AG04450 (cell line): ENCODE measurements around the gene CCDC184. TPM values are rescaled to one million over a fixed set of nuclear protein-coding genes. Genes with fewer than 3 reads are reported as not detected.

ENCODE experiments used
- CTCF ChIA-PET: fragments of 300-600, 350-600 bp; formaldehyde crosslinking; extraction: SDS; loops from one replicate; lab custom pipeline; 2022; ENCODE audit warnings: antibody characterized with exemption, inconsistent platforms; lab: Charles Lee
- POLR2A ChIA-PET: fragments of 350-600 bp; formaldehyde crosslinking; extraction: SDS; loops from one replicate; lab custom pipeline; 2021; ENCODE audit warnings: antibody characterized with exemption, inconsistent platforms; lab: Yijun Ruan, JAX
- DNase-seq: peaks from one replicate; pipeline ENCODE4 v3.0.0-alpha.2; 2011; ENCODE audit warnings: low read depth, low spot score
- H3K27ac ChIP-seq: one replicate; pipeline ENCODE4 v1.5.1; 2012; ENCODE audit warnings: low read depth, low read length, control low read depth
- H3K27me3 ChIP-seq: one replicate; pipeline ENCODE4 v1.6.0; 2012; ENCODE audit warnings: low read length; ENCODE audit not compliant: control insufficient read depth, insufficient read depth
- H3K4me3 ChIP-seq: 2 replicates; pipeline ENCODE4 v1.5.1; 2011; ENCODE audit warnings: mild to moderate bottlenecking, low read depth, low read length, control low read depth
- H3K9me3 ChIP-seq: 2 replicates; pipeline ENCODE4 v1.5.1; 2012; ENCODE audit warnings: low read length; ENCODE audit not compliant: control insufficient read depth, insufficient read depth
- CTCF ChIP-seq: IDR thresholded peaks from 2 replicates; pipeline ENCODE4 v1.5.1; 2011; ENCODE audit warnings: low read depth, low read length, control low read depth, inconsistent platforms
- polyA minus RNA-seq: library from RNA; depleted of rRNA, polyadenylated mRNA; stranded (reverse); fragments of >200 nt; gene quantifications from 2 replicates; pipeline ENCODE4 v1.2.3, GENCODE V29; 2011; rRNA and poly(A)+ RNA removed
- polyA plus RNA-seq: library from polyadenylated mRNA; depleted of rRNA; stranded (reverse); fragments of >200 nt; gene quantifications from 2 replicates; pipeline ENCODE4 v1.2.3, GENCODE V29; 2011; rRNA removed

Gene CCDC184
- polyA plus RNA-seq, result 0.24 and 0.32 TPM in 2 replicates
- 0.28 and 0.35 TPM in 2 replicates for polyA minus RNA-seq

- H3K4me3 ChIP-seq, result peak within 1 kb of the TSS; percentile 76
- DNase-seq, result no peak
- H3K27me3 ChIP-seq, result peaks cover 59% of the 10 kb centered on the region
- TF ChIP-seq CTCF, result peak; percentile 44
- ChIA-PET POLR2A (interaction anchor here (0.7 to 1.3 kb wide), 2 partner anchors 11 to 16 kb away, joined by 3 read pairs; no protein-coding TSS in a partner anchor), CTCF (interaction anchor here (0.6 to 1.4 kb wide), 8 partner anchors 10 to 435 kb away, joined by 3 to 8 read pairs (median 4); partner anchors contain the start of gene ASB8)
- no peak within 1 kb of the TSS for H3K27ac ChIP-seq
- peaks cover 5% of the 10 kb centered on the region; the same call in 1 of the 2 replicates for H3K9me3 ChIP-seq
These were observed at the start of gene CCDC184 for GRCh38 chr12:48183091-48183875. TSS of gene CCDC184 (plus strand) at chr12:48183644. CDS start at chr12:48184123, 479 bp downstream.

- H3K4me3 ChIP-seq, result no peak overlapping the region
- DNase-seq, result no peak
- ChIA-PET POLR2A (no interaction called here), CTCF (no interaction called here)
- TF ChIP-seq CTCF, result no peak
- no peak overlapping the region for H3K27ac ChIP-seq
- H3K9me3 ChIP-seq, result no peaks in the 10 kb centered on the region
- H3K27me3 ChIP-seq, result no peaks in the 10 kb centered on the region
These were observed 48.4 kb upstream of the CCDC184 start for GRCh38 chr12:48135027-48135426.

GRCh38 chr12:48142818-48143674, 40.4 kb upstream of the CCDC184 start:
- H3K27me3 ChIP-seq, result no peaks in the 10 kb centered on the region
- H3K4me3 ChIP-seq, result no peak overlapping the region
- ChIA-PET CTCF (interaction anchor here (2.1 kb wide), 1 partner anchor 22 kb away, joined by 7 read pairs; no protein-coding TSS in a partner anchor), POLR2A (no interaction called here)
- DNase-seq, result no peak
- H3K27ac ChIP-seq, result no peak overlapping the region
- TF ChIP-seq CTCF, result no peak
- H3K9me3 ChIP-seq, result no peaks in the 10 kb centered on the region

GRCh38 chr12:48143898-48144297, 39.5 kb upstream of the CCDC184 start:
- ChIA-PET CTCF (interaction anchor here (2.1 to 2.9 kb wide), 2 partner anchors 13 to 21 kb away, joined by 7 to 11 read pairs; partner anchors contain the start of gene ASB8), POLR2A (no interaction called here)
- Histone ChIP-seq H3K4me3 (no peak overlapping the region), H3K27ac (no peak overlapping the region), H3K27me3 (no peaks in the 10 kb centered on the region), H3K9me3 (no peaks in the 10 kb centered on the region)
- no peak for TF ChIP-seq CTCF
- DNase-seq, result no peak
